Lung (tissue), 12 donors: ENCODE measurements around the gene CDKN1A. TPM values are rescaled to one million over a fixed set of nuclear protein-coding genes. Genes with fewer than 3 reads are reported as not detected.

ENCODE experiments used
- ATAC-seq: fragments of 200-7000 bp; cut with Tn5 transposase; one replicate; pipeline ENCODE4 v1.9.1; 2020; ENCODE audit warnings: moderate number of reproducible peaks; ENCODE audit not compliant: insufficient read depth, low FRiP score
- DNase-seq, 3 donors: peaks; one replicate each; pipeline ENCODE4 v3.0.0-alpha.2; 2013 to 2017
- H3K27ac ChIP-seq, 2 donors: one replicate each; pipeline ENCODE4 v1.5.1; 2013; ENCODE audit warnings: mild to moderate bottlenecking in 2 of 2, moderate library complexity in 2 of 2, control low read depth in 1 of 2, inconsistent platforms in 1 of 2, low read depth in 1 of 2, low read length in 1 of 2
- H3K27me3 ChIP-seq, 3 donors: one replicate each; pipeline ENCODE4 v1.5.1; 2013; ENCODE audit warnings: low read length in 2 of 3; ENCODE audit not compliant: control insufficient read depth in 3 of 3, insufficient read depth in 3 of 3
- H3K36me3 ChIP-seq, 4 donors: one replicate each; pipeline ENCODE4 v1.5.1; 2013; ENCODE audit warnings: low read length in 4 of 4, mild to moderate bottlenecking in 1 of 4, moderate library complexity in 1 of 4; ENCODE audit not compliant: control insufficient read depth in 4 of 4, insufficient read depth in 4 of 4
- H3K4me1 ChIP-seq, 5 donors: one replicate each; pipeline ENCODE4 v1.5.1; 2013; ENCODE audit warnings: low read length in 5 of 5, mild to moderate bottlenecking in 2 of 5, moderate library complexity in 1 of 5; ENCODE audit not compliant: control insufficient read depth in 5 of 5, insufficient read depth in 5 of 5
- H3K4me3 ChIP-seq: one replicate; pipeline ENCODE4 v1.5.1; 2013; ENCODE audit warnings: mild to moderate bottlenecking, control low read depth, moderate library complexity
- H3K9ac ChIP-seq, 2 donors: one replicate each; pipeline ENCODE4 v1.5.1; 2013; ENCODE audit warnings: low read length in 2 of 2, control low read depth in 1 of 2; ENCODE audit not compliant: insufficient read depth in 1 of 2
- H3K9me3 ChIP-seq, 4 donors: one replicate each; pipeline ENCODE4 v1.5.1; 2013; ENCODE audit warnings: low read length in 3 of 4, mild to moderate bottlenecking in 1 of 4, moderate library complexity in 1 of 4; ENCODE audit not compliant: control insufficient read depth in 4 of 4, insufficient read depth in 3 of 4
- WGBS, 2 donors: extraction: QIAGEN DNeasy Blood & Tissue Kit; methylation state at CpG; one replicate each; pipeline ENCODE4 v1.1.7; 2013; 5-methylcytosine and 5-hydroxymethylcytosine counted together
- polyA plus RNA-seq, 2 donors: library from polyadenylated mRNA; stranded (reverse); fragments of 200-250 nt; gene quantifications; one replicate each; pipeline ENCODE4 v1.2.1, GENCODE V29; 2013
- total RNA-seq, 2 donors: library from RNA; depleted of rRNA in 1 of 2; stranded (reverse); fragments of >200 nt in 1 of 2; gene quantifications; one replicate each; pipeline ENCODE4 v1.2.1, GENCODE V29; 2014 to 2021
- TF ChIP-seq, protein P1 (sequence below): IDR thresholded peaks from 2 replicates; pipeline ENCODE4 v1.5.1; 2012; ENCODE audit warnings: mild to moderate bottlenecking; ENCODE audit errors: control extremely low read depth, extremely low read depth
- donor health status: control.
- donor health status: control.
- donor health status: Bipolar disorder and iron deficiency.
- donor health status: healthy.
- donor health status: DM: yes; HTN: yes; CAD: no.

Gene CDKN1A
- total and polyA plus RNA-seq, 4 donors = 35.3 to 183 (median 66.2) TPM

DNA sequence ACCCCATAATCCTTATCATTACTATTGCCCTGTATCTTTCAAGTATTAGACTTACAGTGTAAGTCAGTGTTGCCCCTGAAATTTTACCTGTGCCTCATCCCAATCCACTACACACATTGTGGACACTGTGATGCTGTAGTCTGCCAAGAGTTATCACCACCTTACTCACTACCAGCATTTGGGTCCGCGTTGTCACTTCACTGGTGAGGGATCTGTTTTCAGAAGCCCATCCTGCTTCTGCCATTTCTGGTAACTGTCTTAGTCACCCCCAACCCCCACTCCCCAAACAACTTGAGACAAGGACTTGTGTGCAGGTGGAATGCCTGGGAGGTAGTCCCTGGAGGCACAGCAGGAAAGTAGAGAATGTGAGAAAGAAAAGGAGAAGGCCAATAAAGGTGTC lies 13.1 kb downstream of the CDKN1A start:
- TF ChIP-seq, protein P1, sequence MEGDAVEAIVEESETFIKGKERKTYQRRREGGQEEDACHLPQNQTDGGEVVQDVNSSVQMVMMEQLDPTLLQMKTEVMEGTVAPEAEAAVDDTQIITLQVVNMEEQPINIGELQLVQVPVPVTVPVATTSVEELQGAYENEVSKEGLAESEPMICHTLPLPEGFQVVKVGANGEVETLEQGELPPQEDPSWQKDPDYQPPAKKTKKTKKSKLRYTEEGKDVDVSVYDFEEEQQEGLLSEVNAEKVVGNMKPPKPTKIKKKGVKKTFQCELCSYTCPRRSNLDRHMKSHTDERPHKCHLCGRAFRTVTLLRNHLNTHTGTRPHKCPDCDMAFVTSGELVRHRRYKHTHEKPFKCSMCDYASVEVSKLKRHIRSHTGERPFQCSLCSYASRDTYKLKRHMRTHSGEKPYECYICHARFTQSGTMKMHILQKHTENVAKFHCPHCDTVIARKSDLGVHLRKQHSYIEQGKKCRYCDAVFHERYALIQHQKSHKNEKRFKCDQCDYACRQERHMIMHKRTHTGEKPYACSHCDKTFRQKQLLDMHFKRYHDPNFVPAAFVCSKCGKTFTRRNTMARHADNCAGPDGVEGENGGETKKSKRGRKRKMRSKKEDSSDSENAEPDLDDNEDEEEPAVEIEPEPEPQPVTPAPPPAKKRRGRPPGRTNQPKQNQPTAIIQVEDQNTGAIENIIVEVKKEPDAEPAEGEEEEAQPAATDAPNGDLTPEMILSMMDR = no peak
- ATAC-seq = no peak
- 96 to 100% methylated on average over 2 of the region's 2 CpGs for WGBS, 2 donors
- Histone ChIP-seq H3K9me3 (peaks cover 0 to 2% (median 0%) of the 10 kb centered on the region in 4 donors), H3K9ac (no peak overlapping the region), H3K36me3 (peaks cover 0 to 6% (median 2%) of the 10 kb centered on the region in 4 donors), H3K4me1 (peaks cover 0 to 5% (median 0%) of the 10 kb centered on the region in 5 donors), H3K27me3 (no peaks in the 10 kb centered on the region), H3K27ac (no peak overlapping the region), H3K4me3 (no peak overlapping the region)
- no peak for DNase-seq

DNA sequence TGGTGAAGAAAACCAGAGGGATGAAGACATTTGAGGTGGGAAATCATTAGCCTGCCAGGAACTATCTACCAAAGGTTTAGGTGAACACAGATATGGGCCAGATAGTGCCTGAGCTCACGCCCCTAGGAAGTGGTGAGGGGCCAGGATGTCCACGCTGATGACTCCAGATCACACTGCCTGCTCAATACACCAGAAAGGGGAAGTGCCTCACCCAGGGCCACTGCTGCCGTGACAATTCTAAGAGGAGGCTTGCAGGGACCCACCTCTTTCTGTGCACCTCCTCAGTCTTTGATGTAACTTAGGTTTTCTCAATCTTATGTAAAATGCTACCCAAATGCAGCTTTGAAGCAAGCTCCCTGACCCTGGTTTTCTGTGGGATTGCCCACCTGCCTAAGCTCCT lies 13.7 kb downstream of the CDKN1A start:
- no peak overlapping the region for H3K27ac ChIP-seq
- H3K27me3 ChIP-seq = no peaks in the 10 kb centered on the region
- no peaks in the 10 kb centered on the region for H3K9me3 ChIP-seq
- H3K9ac ChIP-seq = no peak overlapping the region
- H3K36me3 ChIP-seq = peaks cover 0 to 1% (median 0%) of the 10 kb centered on the region in 4 donors
- no peak for ATAC-seq
- WGBS, 2 donors = 28 to 51% methylated on average over 3 of the region's 3 CpGs
- no peak overlapping the region for H3K4me3 ChIP-seq
- H3K4me1 ChIP-seq = peaks cover 0 to 5% (median 0%) of the 10 kb centered on the region in 5 donors
- DNase-seq = no peak
- TF ChIP-seq, protein P1 = no peak

DNA sequence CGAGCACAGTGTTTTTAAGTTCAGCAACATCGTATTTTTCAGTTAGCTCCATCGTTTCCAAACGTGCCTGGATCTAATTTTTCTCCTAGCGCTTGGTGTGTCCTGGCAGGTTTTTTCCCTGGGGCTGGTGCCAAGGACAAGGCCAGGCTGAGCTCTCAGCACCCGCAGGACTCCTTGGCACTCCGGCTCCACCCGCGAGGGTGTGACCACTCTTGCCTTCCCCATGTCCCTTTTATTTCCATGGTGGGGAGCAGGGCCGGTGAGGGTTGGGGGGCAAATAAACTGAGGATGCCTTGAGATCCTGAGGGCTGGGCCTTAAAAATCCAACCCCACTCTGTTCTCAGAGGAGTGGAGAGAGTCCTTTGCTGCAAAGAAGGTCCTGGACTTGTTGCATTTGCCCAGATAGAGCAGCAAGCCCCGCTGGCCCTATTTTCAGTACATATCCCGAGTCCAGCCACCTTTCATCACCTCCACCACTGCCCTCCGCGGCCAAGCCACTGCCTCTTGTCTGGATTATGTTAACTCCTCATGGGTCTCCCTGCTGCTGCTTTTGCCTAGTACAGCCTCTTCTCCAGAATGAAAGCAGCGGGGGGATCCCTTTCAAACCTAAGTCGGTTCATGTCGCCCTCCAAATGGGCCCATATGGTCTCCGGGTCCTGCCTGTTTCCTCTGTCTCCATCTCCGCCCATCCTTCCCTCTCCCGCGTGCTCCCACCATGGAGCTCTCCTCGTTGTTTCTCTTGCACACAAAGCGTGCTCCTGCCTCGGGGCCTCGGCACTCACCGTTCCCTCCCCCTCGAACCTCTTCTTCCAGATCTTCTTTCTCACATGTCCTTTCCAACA lies 14.6 kb downstream of the CDKN1A start:
- H3K9ac ChIP-seq = no peak overlapping the region
- no peak for DNase-seq
- WGBS, 2 donors = 72 to 86% methylated on average over 27 of the region's 27 CpGs
- no peak overlapping the region for H3K4me3 ChIP-seq
- H3K27ac ChIP-seq = no peak overlapping the region
- H3K9me3 ChIP-seq = no peaks in the 10 kb centered on the region
- no peaks in the 10 kb centered on the region for H3K36me3 ChIP-seq
- H3K27me3 ChIP-seq = no peaks in the 10 kb centered on the region
- ATAC-seq = no peak
- TF ChIP-seq, protein P1 = no peak
- peaks cover 0 to 5% (median 0%) of the 10 kb centered on the region in 5 donors for H3K4me1 ChIP-seq
